Dedifferentiated amniotic fluid mesenchymal stem cell (primary cell): ENCODE results near the gene ABCA1.
"Not testable (repeated sequence)": the region's sequence is repeated elsewhere in the genome, so short reads cannot be mapped to it uniquely, and the experiment has no call there.

Experiments used
- DNase-seq: peaks from one replicate; pipeline ENCODE4 v3.0.0-alpha.2; 2016; ENCODE audit errors: extremely low spot score

Gene ABCA1

GRCh38 chr9:104927912-104928740, at the start of gene ABCA1:
Gene ABCA1, minus strand, starts transcription at chr9:104928155. Its CDS starts 24,476 bp downstream, at chr9:104903679.
- peak; percentile 66 for DNase-seq

- no peak for DNase-seq
Observed at GRCh38 chr9:104977580-104977979, 49.6 kb upstream of the ABCA1 start.

GRCh38 chr9:104977168-104977567, 49.2 kb upstream of the ABCA1 start:
- no peak for DNase-seq

GRCh38 chr9:104975966-104976595, 48.1 kb upstream of the ABCA1 start:
- DNase-seq, result not testable (repeated sequence)

GRCh38 chr9:104974053-104974962, 46.4 kb upstream of the ABCA1 start:
- no peak for DNase-seq

GRCh38 chr9:104972242-104972866, 44.4 kb upstream of the ABCA1 start:
- no peak for DNase-seq

GRCh38 chr9:104971511-104971910, 43.6 kb upstream of the ABCA1 start:
- no peak for DNase-seq

- no peak for DNase-seq
Observed at GRCh38 chr9:104970271-104970987, 42.5 kb upstream of the ABCA1 start.

GRCh38 chr9:104969116-104969515, 41.2 kb upstream of the ABCA1 start:
- no peak for DNase-seq

- DNase-seq, result peak; percentile 94
Observed at GRCh38 chr9:104968025-104968982, 40.3 kb upstream of the ABCA1 start.

- DNase-seq, result no peak
Observed at GRCh38 chr9:104963076-104963475, 35.1 kb upstream of the ABCA1 start.

- DNase-seq, result no peak
Observed at GRCh38 chr9:104961701-104962359, 33.9 kb upstream of the ABCA1 start.

GRCh38 chr9:104961238-104961637, 33.3 kb upstream of the ABCA1 start:
- no peak for DNase-seq

GRCh38 chr9:104960662-104961061, 32.7 kb upstream of the ABCA1 start:
- no peak for DNase-seq

- no peak for DNase-seq
Observed at GRCh38 chr9:104958751-104959150, 30.8 kb upstream of the ABCA1 start.

GRCh38 chr9:104958006-104958405, 30.1 kb upstream of the ABCA1 start:
- not testable (repeated sequence) for DNase-seq

GRCh38 chr9:104951487-104951886, 23.5 kb upstream of the ABCA1 start:
- DNase-seq, result no peak

- DNase-seq, result no peak
Observed at GRCh38 chr9:104950838-104951237, 22.9 kb upstream of the ABCA1 start.

GRCh38 chr9:104948277-104948676, 20.3 kb upstream of the ABCA1 start:
- no peak for DNase-seq
